AG09319 (cell line): ENCODE data around the gene SLFN14.

Experiments used
- DNase-seq: peaks from one replicate; pipeline ENCODE4 v3.0.0-alpha.2; 2010; ENCODE audit warnings: low read depth; ENCODE audit errors: extremely low read depth
- TF ChIP-seq, protein P1 (sequence below): IDR thresholded peaks from 2 replicates; pipeline ENCODE4 v1.5.1; 2011; ENCODE audit warnings: low read depth, mild to moderate bottlenecking, inconsistent platforms, low read length, moderate library complexity

The SLFN14 gene

DNA sequence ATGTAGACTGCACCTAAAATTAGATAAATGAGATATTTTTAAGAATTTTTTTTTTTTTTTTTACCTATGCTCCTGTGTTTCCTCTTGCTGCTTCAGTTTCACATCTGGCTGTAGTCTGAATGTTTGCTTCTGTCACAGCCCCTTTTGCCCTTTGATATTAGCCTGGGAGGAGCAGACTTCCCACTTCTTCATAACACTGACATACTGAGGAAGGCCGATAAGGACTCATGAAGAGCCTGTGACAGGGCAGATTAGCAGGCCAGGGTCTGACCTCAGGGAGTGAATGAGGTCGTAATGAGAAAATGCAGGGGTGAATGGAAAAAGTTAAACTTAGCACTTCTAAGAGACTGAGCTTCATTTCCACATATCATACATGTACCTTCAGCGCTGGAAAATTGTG, at the start of gene SLFN14:
SLFN14 (minus strand) TSS at position 117 of the 400 bp plus-strand sequence. CDS start 2,757 bp downstream, outside the sequence.
- no peak for DNase-seq
- TF ChIP-seq, protein P1, sequence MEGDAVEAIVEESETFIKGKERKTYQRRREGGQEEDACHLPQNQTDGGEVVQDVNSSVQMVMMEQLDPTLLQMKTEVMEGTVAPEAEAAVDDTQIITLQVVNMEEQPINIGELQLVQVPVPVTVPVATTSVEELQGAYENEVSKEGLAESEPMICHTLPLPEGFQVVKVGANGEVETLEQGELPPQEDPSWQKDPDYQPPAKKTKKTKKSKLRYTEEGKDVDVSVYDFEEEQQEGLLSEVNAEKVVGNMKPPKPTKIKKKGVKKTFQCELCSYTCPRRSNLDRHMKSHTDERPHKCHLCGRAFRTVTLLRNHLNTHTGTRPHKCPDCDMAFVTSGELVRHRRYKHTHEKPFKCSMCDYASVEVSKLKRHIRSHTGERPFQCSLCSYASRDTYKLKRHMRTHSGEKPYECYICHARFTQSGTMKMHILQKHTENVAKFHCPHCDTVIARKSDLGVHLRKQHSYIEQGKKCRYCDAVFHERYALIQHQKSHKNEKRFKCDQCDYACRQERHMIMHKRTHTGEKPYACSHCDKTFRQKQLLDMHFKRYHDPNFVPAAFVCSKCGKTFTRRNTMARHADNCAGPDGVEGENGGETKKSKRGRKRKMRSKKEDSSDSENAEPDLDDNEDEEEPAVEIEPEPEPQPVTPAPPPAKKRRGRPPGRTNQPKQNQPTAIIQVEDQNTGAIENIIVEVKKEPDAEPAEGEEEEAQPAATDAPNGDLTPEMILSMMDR: no peak

DNA sequence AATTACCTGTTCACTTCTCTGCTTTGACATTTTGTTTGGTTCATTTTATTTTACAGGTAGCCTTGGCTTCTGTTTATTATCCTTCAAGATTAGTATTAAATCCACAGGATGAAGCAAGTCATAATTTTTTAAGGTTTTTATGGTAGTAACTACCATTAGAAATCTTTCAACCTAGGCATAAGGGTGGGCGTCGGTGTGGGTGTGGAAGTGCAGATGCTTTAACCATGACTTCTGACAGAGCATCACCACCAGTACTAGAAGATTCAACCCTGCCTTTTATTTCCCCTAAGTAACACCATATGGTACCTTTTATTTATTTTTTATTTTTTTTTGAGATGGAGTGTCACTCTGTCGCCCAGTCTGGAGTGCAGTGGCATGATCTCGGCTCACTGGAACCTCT, 49.2 kb upstream of the SLFN14 start:
- TF ChIP-seq, protein P1: no peak
- no peak for DNase-seq

DNA sequence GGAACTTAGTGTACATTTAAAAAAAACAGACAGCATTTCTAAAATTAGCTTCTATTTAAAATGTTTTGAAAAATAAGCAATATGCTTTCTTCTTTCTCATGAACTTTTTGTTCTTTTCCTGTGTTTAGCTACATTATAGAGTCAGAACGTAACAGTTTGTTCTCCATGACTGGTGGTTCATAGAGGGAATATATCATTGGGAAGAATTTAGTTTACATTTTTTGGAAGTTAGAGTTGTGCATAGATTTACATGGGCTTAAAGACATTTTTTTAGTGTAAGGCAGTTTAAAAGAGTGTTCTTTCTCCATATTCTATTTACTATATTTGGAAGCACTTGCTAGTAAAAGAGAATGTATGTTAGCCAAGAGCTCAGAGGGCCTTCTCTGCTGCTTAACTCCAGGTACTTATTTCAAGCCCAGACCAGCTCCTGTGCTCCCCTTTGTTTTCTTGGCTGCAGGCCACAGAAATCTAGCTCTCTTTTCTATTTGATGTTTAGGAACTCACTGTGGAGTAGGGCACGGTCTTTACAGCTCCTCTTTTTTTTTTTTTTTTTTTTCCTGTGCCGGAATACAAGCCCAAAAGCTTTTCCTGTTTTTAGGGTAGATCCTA, 46.7 kb upstream of the SLFN14 start:
- TF ChIP-seq, protein P1: no peak
- no peak for DNase-seq

DNA sequence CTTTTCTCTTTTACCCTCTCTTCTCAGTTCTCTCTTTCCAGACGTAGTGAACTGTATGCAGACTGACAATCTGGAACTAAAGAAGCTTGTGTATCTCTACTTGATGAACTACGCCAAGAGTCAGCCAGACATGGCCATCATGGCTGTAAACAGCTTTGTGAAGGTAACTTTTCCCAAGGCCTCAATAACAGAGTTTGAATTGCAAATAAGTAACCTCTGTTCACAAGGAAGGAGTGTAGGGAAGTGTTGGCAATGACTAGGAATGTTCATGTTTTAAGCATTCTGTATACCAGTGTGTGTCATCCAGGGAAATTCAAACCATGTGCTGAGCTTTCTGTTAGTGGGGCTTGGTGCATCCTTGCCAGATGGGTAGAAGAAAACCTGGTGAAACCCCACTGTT, 45.1 kb upstream of the SLFN14 start:
- TF ChIP-seq, protein P1: no peak
- DNase-seq: no peak

DNA sequence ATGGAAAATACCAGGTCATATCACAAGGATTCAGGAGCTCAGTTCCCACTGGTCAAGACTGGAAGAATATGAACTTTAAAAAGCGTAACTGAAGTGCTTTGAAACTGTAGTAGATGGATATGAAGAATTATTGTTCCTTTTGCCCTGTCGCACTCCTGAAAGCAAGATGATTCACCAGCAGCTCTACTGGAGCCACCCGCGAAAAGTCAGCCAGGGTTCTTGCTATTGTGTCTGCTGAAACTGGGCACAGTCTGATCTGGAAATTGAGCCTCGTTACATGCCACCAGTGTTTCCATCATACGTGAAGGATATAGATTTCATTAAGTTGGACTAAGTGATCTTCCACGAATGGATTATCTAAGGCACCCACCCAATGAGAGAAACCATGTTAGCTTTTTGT, 43.1 kb upstream of the SLFN14 start:
- no peak for DNase-seq
- TF ChIP-seq, protein P1: no peak

DNA sequence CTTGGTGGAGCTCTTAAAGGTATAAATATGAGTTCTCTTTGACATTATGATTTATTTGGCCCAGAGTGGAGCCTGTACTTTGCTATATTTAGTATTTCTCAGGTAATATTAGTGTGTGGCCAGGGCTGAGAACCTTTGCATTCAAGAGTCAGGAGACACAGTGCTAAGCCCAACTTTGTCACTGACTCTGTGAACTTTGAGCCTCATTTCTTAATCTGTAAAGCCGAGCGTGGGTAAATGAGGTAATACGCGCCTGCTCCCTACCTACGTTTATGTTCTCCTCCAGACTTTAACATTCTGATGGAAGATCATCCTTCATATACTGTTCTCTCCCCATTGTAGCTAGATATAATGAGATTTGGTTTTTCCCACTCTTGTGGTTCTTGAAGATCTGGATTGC, 37.0 kb upstream of the SLFN14 start:
- DNase-seq: no peak
- TF ChIP-seq, protein P1: no peak

- no peak for DNase-seq
Measured at GRCh38 chr17:35596530-35597233, 36.1 kb upstream of the SLFN14 start.

More at GRCh38 chr17:35596530-35597233, 36.1 kb upstream of the SLFN14 start:
- TF ChIP-seq, protein P1: no peak
